K562 (cell line): ENCODE measurements around the gene BPNT1. TPM values are rescaled to one million over a fixed set of nuclear protein-coding genes. Genes with fewer than 3 reads are reported as not detected.
A peak's percentile ranks its signal among the peaks of the same experiment; 100 is the strongest.

Source experiments
- ADNP ChIP-seq: fragments of 200-800 bp; sonication (Bioruptor generic); IDR thresholded peaks from 2 replicates; pipeline ENCODE4 v1.6.1; 2016; ENCODE audit warnings: missing genetic modification characterization, missing compliant biosample characterization
- BRD4 ChIP-seq: fragments of 200-600 bp; sonication (generic); IDR thresholded peaks from 2 replicates; pipeline ENCODE4 v1.6.1; 2017; ENCODE audit warnings: inconsistent platforms
- CREB1 ChIP-seq, 2 experiments: sonication (generic) in 1 of 2; formaldehyde crosslinking in 1 of 2; IDR thresholded peaks; 2 replicates each; pipeline versions ENCODE4 v1.6.1 to v1.8.0; 2012 to 2022; ENCODE audit warnings: inconsistent platforms in 1 of 2, mild to moderate bottlenecking in 1 of 2, missing genetic modification reagents in 1 of 2, moderate library complexity in 1 of 2
- GABPA ChIP-seq: fragments of 200-800 bp; sonication (Bioruptor generic); conservative IDR thresholded peaks from 2 replicates; pipeline ENCODE4 v1.6.1; 2016; ENCODE audit warnings: low read depth, missing genetic modification characterization, missing compliant biosample characterization
- HSF4 ChIP-seq: fragments of 250-450 bp; sonication (Bioruptor Pico); IDR thresholded peaks from 2 replicates; pipeline ENCODE4 v2.1.2; 2022; ENCODE audit warnings: mild to moderate bottlenecking, moderate library complexity, borderline replicate concordance
- ILK ChIP-seq: fragments of 450-650 bp; IDR thresholded peaks from 2 replicates; pipeline ENCODE4 v1.6.1; 2016; ENCODE audit warnings: missing genetic modification characterization, low read depth, mild to moderate bottlenecking, missing compliant biosample characterization, moderate library complexity, borderline replicate concordance
- IRF2 ChIP-seq: sonication (generic); formaldehyde crosslinking; IDR thresholded peaks from 2 replicates; pipeline ENCODE4 v1.8.1; 2022; ENCODE audit warnings: mild to moderate bottlenecking, missing genetic modification reagents
- PRDM10 ChIP-seq: fragments of 450-650 bp; IDR thresholded peaks from 2 replicates; pipeline ENCODE4 v1.6.1; 2018; ENCODE audit not compliant: partially characterized antibody
- SMARCB1 ChIP-seq: IDR thresholded peaks from 2 replicates; pipeline ENCODE4 v1.6.1; 2011; ENCODE audit warnings: improper control_type of control experiment, low read depth; ENCODE audit not compliant: insufficient read length
- ZEB2 ChIP-seq: fragments of 450-650 bp; IDR thresholded peaks from 2 replicates; pipeline ENCODE4 v1.6.1; 2016
- ZFP1 ChIP-seq: fragments of 450-650 bp; formaldehyde crosslinking; IDR thresholded peaks from 2 replicates; pipeline ENCODE4 v1.4.0; 2020; ENCODE audit warnings: mild to moderate bottlenecking, mixed read lengths
- ZNF449 ChIP-seq: fragments of 250-450 bp; sonication (Bioruptor Pico); IDR thresholded peaks from 2 replicates; pipeline ENCODE4 v1.8.0; 2022; ENCODE audit warnings: moderate library complexity, mild to moderate bottlenecking, inconsistent platforms
- ZNF639 ChIP-seq, 2 experiments: fragments of 200-800 bp in 1 of 2; sonication (Bioruptor generic) in 1 of 2; sonication (generic) in 1 of 2; formaldehyde crosslinking in 1 of 2; IDR thresholded peaks in 1 of 2; conservative IDR thresholded peaks in 1 of 2; 2 replicates each; pipeline versions ENCODE4 v1.5.0 to v1.6.1; 2016 to 2020; ENCODE audit warnings: missing compliant biosample characterization in 1 of 2, missing genetic modification characterization in 1 of 2, missing genetic modification reagents in 1 of 2
- ZNF764 ChIP-seq: fragments of 250-450 bp; sonication (Bioruptor Pico); IDR thresholded peaks from 2 replicates; pipeline ENCODE4 v1.4.0; 2020; ENCODE audit warnings: low read depth, mild to moderate bottlenecking, moderate library complexity
- ZSCAN29 ChIP-seq: fragments of 450-650 bp; IDR thresholded peaks from 2 replicates; pipeline ENCODE4 v1.6.1; 2017
- polyA plus RNA-seq, 8 experiments: library from polyadenylated mRNA; depleted of rRNA in 4 of 8; stranded (reverse) in 5 of 8; unstranded in 3 of 8; fragments of >200 nt; fragmentation: Nextera tagmentation in 2 of 8; fragmentation: Illumina TruSeq in 1 of 8; extraction: Ambion mirVana in 2 of 8; extraction: Trizol in 1 of 8; gene quantifications; 2 replicates each; pipeline versions ENCODE4 v1.2.1 to v1.2.3, GENCODE V29; 2011 to 2014; ENCODE audit warnings: inconsistent platforms in 1 of 8, missing spikeins in 1 of 8
- total RNA-seq, 7 experiments: library from RNA; depleted of rRNA in 6 of 7; stranded (reverse); fragments of >200 nt in 6 of 7; fragmentation: Illumina TruSeq in 2 of 7; extraction: Trizol in 2 of 7; gene quantifications; 2 replicates each; pipeline versions ENCODE4 v1.2.1 to v1.2.3, GENCODE V29; 2011 to 2021; ENCODE audit warnings: low replicate concordance in 1 of 7
- TF ChIP-seq, protein P1 (sequence below): fragments of 450-650 bp; IDR thresholded peaks from 2 replicates; pipeline ENCODE4 v1.7.0; 2016; ENCODE audit warnings: borderline replicate concordance

Gene BPNT1
- total and polyA plus RNA-seq, 9 of the 15 experiments (the other 6 are each of a cell fraction or from before 2014, with no cell fraction given), result 30.2 to 73.8 (median 40.5) TPM

- TF ChIP-seq ZNF449 (no peak), ZNF639 (CRISPR knock-in tag; conservative IDR thresholded peaks at IDR 0.05 in 1 of 2, IDR thresholded peaks at IDR 0.05 in 1 of 2) (no peak), HSF4 (CRISPR knock-in tag) (no peak), ZSCAN29 (no peak), ZFP1 (no peak), PRDM10 (no peak), CREB1 (IDR thresholded peaks at IDR 0.05) (peak; percentile 32; the same call in 1 of the 2 replicates), CREB1 (CRISPR knock-in tag; IDR thresholded peaks at IDR 0.05) (0 out of 2 replicates have a peak, but pooled peaks have one; percentile 7), ZNF764 (CRISPR knock-in tag) (no peak), ADNP (tag) (no peak), BRD4 (0 out of 2 replicates have a peak, but pooled peaks have one; percentile 56), GABPA (peak; percentile 45; the same call in 1 of the 2 replicates), ZEB2 (peak; percentile 95), ILK (no peak), IRF2 (CRISPR knock-in tag) (no peak), SMARCB1 (no peak)
- TF ChIP-seq, protein P1, sequence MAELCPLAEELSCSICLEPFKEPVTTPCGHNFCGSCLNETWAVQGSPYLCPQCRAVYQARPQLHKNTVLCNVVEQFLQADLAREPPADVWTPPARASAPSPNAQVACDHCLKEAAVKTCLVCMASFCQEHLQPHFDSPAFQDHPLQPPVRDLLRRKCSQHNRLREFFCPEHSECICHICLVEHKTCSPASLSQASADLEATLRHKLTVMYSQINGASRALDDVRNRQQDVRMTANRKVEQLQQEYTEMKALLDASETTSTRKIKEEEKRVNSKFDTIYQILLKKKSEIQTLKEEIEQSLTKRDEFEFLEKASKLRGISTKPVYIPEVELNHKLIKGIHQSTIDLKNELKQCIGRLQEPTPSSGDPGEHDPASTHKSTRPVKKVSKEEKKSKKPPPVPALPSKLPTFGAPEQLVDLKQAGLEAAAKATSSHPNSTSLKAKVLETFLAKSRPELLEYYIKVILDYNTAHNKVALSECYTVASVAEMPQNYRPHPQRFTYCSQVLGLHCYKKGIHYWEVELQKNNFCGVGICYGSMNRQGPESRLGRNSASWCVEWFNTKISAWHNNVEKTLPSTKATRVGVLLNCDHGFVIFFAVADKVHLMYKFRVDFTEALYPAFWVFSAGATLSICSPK, result 0 out of 2 replicates have a peak, but pooled peaks have one; percentile 46
These were observed at the start of gene BPNT1 (continued) for GRCh38 chr1:220089650-220090556.
